Transverse colon (tissue), 4 donors: ENCODE data around the gene DMAP1. TPM values are rescaled to one million over a fixed set of nuclear protein-coding genes. Genes with fewer than 3 reads are reported as not detected.

Experiments used
- DNase-seq: peaks from one replicate; pipeline ENCODE4 v3.0.0-alpha.2; 2019
- H3K27ac ChIP-seq, 4 donors: fragments of 200-600 bp; sonication (generic); 2 replicates each; pipeline ENCODE4 v1.5.1; 2016 to 2018; ENCODE audit warnings: inconsistent platforms in 4 of 4
- H3K27me3 ChIP-seq: fragments of 200-600 bp; sonication (generic); 2 replicates; pipeline ENCODE4 v1.5.1; 2017; ENCODE audit warnings: inconsistent platforms
- H3K36me3 ChIP-seq, 4 donors: fragments of 200-600 bp; sonication (generic); 2 replicates each; pipeline ENCODE4 v1.5.1; 2017 to 2019; ENCODE audit warnings: inconsistent platforms in 4 of 4
- H3K4me1 ChIP-seq, 4 donors: fragments of 200-600 bp; sonication (generic); 2 replicates each; pipeline ENCODE4 v1.5.1; 2017 to 2020; ENCODE audit warnings: inconsistent platforms in 4 of 4
- H3K4me3 ChIP-seq, 4 donors: fragments of 200-600 bp; sonication (generic); 1 replicate in 1 of 4; 2 replicates in 3 of 4; pipeline versions ENCODE4 v1.5.1 to v1.6.1; 2017 to 2019; ENCODE audit warnings: inconsistent platforms in 4 of 4
- H3K9me3 ChIP-seq, 2 donors: fragments of 200-600 bp; sonication (generic); 2 replicates each; pipeline ENCODE4 v1.5.1; 2017 to 2019; ENCODE audit warnings: inconsistent platforms in 2 of 2
- EP300 ChIP-seq: sonication (generic); formaldehyde crosslinking; IDR thresholded peaks from one replicate; pipeline ENCODE4 v1.6.1; 2017; ENCODE audit warnings: antibody characterized with exemption, low read depth
- POLR2A ChIP-seq: fragments of 450-650 bp; IDR thresholded peaks from one replicate; pipeline ENCODE4 v1.6.1; 2016; ENCODE audit warnings: antibody characterized with exemption, mild to moderate bottlenecking, moderate library complexity
- POLR2AphosphoS5 ChIP-seq, 3 donors: sonication (generic); formaldehyde crosslinking; IDR thresholded peaks; one replicate each; pipeline ENCODE4 v1.6.1; 2016; ENCODE audit warnings: antibody characterized with exemption in 3 of 3
- WGBS, 2 donors: methylation state at CpG; one replicate each; pipeline ENCODE4 v1.1.5; 2018; ENCODE audit warnings: low coverage in 1 of 2; 5-methylcytosine and 5-hydroxymethylcytosine counted together
- in situ Hi-C, 4 donors: fragments of 200-750 bp; cut with MboI; loops; one replicate each; pipeline versions ENCODE4 v1.15.0 to v1.15.1; 2017; ENCODE audit warnings: low sequenced_read_pairs in 3 of 4, low pct_ligation_motif_present in 1 of 4, low pct_unique_long_range_greater_than_20kb in 1 of 4
- intact Hi-C: fragments of 100-400 bp; cut with DNase I; formaldehyde crosslinking; loops from one replicate; pipeline ENCODE4 v1.15.1; 2023; ENCODE audit warnings: low total_unique reads
- total RNA-seq, 4 donors: library from RNA; depleted of rRNA; stranded (reverse); fragments of >200 nt; gene quantifications; one replicate each; pipeline ENCODE4 v1.1.0, GENCODE V29; 2016
- TF ChIP-seq, protein P1 (sequence below), 5 experiments: fragments of 200-600 bp in 3 of 5; fragments of 450-650 bp in 2 of 5; sonication (generic) in 3 of 5; IDR thresholded peaks; 1 replicate in 2 of 5; 2 replicates in 3 of 5; pipeline ENCODE4 v1.5.1; 2016 to 2017; ENCODE audit warnings: antibody characterized with exemption in 5 of 5, inconsistent platforms in 3 of 5, mild to moderate bottlenecking in 2 of 5, moderate library complexity in 1 of 5

The DMAP1 gene, protein sequence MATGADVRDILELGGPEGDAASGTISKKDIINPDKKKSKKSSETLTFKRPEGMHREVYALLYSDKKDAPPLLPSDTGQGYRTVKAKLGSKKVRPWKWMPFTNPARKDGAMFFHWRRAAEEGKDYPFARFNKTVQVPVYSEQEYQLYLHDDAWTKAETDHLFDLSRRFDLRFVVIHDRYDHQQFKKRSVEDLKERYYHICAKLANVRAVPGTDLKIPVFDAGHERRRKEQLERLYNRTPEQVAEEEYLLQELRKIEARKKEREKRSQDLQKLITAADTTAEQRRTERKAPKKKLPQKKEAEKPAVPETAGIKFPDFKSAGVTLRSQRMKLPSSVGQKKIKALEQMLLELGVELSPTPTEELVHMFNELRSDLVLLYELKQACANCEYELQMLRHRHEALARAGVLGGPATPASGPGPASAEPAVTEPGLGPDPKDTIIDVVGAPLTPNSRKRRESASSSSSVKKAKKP
- 100 to 1,000 TPM in 2 of 4 donors, 10 to 100 TPM in 2; 57.8 to 130 (median 93.6) TPM for total RNA-seq

DNA sequence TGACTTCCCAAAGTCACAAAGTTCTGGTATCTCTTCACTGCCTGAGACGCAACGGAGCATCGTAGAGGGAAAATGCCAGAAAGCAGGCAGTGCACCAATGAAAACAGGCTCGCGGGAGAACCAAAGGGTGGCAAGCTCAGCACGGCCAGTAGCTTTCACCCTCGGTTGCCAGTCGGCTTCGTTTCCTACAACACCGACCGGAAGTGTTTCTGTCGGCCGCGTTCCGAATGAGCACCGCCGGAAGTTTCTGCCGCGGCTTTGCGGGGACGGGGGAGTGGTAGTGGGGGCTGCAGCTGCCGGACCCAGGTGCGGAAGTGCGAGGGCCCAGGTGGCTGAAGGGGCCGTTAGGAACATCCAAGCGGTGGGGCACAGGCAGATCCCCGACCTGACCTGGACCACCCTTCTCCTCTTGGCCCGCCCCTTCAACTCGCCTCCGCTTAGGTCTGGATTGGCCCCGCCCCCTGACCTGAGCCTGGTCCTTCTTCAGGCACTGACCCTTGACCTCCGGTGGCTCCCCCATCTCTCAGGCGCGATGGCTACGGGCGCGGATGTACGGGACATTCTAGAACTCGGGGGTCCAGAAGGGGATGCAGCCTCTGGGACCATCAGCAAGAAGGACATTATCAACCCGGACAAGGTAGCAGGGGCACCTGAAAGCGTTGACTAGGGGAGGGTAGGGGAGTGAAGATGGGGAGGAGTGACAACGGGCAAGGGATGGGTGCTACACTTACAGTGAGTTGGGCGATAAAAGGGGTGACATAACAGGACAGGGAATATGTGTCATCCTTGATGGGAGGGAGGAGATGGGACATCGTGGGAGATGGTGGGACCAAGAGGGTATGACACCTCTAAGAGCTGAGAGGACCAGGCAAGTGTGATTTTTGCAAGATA is at the start of gene DMAP1:
DMAP1 (plus strand) TSS at position 250 of the 891 bp plus-strand sequence; CDS start at position 533, 283 bp downstream.
- WGBS, 2 donors = 1 to 5% methylated on average over 6 to 44 of the region's 44 CpGs
- no peaks in the 10 kb centered on the region for H3K9me3 ChIP-seq
- H3K27me3 ChIP-seq = no peaks in the 10 kb centered on the region
- intact Hi-C loops = no loop called here
- peak; percentile 87 for DNase-seq
- peak; percentile 29 to 34 (median 32) for TF ChIP-seq POLR2AphosphoS5 (IDR thresholded peaks at IDR 0.05)
- no peak for TF ChIP-seq EP300
- TF ChIP-seq, protein P1, sequence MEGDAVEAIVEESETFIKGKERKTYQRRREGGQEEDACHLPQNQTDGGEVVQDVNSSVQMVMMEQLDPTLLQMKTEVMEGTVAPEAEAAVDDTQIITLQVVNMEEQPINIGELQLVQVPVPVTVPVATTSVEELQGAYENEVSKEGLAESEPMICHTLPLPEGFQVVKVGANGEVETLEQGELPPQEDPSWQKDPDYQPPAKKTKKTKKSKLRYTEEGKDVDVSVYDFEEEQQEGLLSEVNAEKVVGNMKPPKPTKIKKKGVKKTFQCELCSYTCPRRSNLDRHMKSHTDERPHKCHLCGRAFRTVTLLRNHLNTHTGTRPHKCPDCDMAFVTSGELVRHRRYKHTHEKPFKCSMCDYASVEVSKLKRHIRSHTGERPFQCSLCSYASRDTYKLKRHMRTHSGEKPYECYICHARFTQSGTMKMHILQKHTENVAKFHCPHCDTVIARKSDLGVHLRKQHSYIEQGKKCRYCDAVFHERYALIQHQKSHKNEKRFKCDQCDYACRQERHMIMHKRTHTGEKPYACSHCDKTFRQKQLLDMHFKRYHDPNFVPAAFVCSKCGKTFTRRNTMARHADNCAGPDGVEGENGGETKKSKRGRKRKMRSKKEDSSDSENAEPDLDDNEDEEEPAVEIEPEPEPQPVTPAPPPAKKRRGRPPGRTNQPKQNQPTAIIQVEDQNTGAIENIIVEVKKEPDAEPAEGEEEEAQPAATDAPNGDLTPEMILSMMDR (IDR thresholded peaks at IDR 0.05) = peak in 2 of 5 experiments; percentile 23 to 34
- peak within 1 kb of the TSS; percentile 70 to 88 (median 84) for H3K27ac ChIP-seq
- in situ Hi-C loops = loop anchor here (10.0 to 25.0 kb wide), 4 partner anchors 99 to 374 kb away; no protein-coding TSS in a partner anchor
- H3K4me1 ChIP-seq = peaks cover 5 to 22% (median 21%) of the 10 kb centered on the region in 4 donors
- H3K36me3 ChIP-seq = no peaks in the 10 kb centered on the region
- H3K4me3 ChIP-seq = peak within 1 kb of the TSS; percentile 66 to 88 (median 80)

DNA sequence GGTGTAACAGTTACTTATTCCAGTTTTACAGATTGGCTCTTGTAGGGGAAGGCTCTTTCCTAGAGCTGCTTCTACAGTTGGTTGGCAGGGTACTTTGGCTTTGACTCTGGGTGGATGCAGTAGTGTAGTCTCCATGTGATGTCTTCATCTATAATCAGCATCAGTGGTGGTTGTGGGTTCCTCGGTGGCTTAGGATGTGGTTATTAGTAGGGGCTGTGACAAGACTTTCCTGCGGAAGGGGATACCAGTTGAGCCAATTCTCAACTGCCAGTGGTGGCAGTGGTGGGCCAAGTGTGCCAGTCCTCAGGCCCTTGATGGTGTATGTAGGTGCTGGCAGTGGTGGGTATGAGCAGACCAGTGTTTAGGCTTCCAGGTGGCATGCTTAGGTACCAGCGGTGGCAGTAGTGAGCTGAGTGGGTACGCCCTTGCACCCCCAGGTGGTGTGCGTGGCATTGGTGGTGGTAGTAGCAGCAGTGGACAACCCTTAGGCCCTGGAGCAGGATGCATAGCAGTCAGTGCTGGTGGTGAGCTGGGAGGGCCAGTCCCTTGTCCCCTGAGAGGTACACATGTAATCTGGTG is 44.7 kb upstream of the DMAP1 start:
- TF ChIP-seq POLR2A (no peak), POLR2AphosphoS5 (IDR thresholded peaks at IDR 0.05) (no peak), EP300 (no peak)
- TF ChIP-seq, protein P1 (IDR thresholded peaks at IDR 0.05) = no peak
- 81% methylated on average over 5 of the region's 5 CpGs; no CpG with 5 or more reads in 1 of the 2 donors for WGBS, 2 donors
- intact Hi-C loops = no loop called here

DNA sequence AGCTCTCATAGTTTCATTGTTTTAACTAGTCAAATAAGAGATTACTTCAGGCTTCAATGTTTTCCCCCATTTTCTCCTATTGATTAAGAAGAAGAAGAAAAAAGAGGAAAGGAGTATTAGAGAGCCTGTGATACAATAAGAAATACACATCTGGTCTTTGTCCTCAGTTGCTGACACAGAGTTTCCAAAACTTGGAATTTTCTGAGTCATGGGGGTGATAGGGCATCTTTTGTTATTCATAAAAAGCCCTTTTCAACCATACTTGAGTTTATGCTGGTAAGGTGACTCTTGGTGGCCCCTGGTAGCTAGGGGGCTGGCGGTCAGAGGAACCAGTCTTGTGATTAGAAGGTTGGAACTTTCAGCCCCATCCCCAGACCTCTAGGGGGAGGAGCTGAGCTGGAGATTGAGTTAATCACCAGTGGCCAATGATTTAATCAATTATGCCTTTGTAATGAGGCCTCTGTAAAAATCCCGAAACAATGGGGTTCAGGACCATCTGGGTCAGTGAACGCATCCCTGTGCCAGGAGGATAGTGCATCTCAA is 42.9 kb upstream of the DMAP1 start:
- H3K27me3 ChIP-seq = peaks cover 5% of the 10 kb centered on the region
- no peak overlapping the region for H3K4me3 ChIP-seq
- in situ Hi-C loops (no loop called here), intact Hi-C loops (no loop called here)
- no peak for DNase-seq
- H3K27ac ChIP-seq = no peak overlapping the region
- TF ChIP-seq, protein P1 (IDR thresholded peaks at IDR 0.05) = no peak
- no peak for TF ChIP-seq POLR2AphosphoS5 (IDR thresholded peaks at IDR 0.05)
- no peak for TF ChIP-seq POLR2A
- no peak for TF ChIP-seq EP300
- no peaks in the 10 kb centered on the region for H3K9me3 ChIP-seq
- 96% methylated on average over 3 of the region's 3 CpGs; no CpG with 5 or more reads in 1 of the 2 donors for WGBS, 2 donors
- H3K4me1 ChIP-seq = no peaks in the 10 kb centered on the region
- no peaks in the 10 kb centered on the region for H3K36me3 ChIP-seq

More for the DNA sequence above, 44.7 kb upstream of the DMAP1 start:
- no peak for DNase-seq
- in situ Hi-C loops = no loop called here
- no peaks in the 10 kb centered on the region for H3K36me3 ChIP-seq
- no peak overlapping the region for H3K4me3 ChIP-seq
- no peak overlapping the region for H3K27ac ChIP-seq
- no peaks in the 10 kb centered on the region for H3K4me1 ChIP-seq
- H3K9me3 ChIP-seq = no peaks in the 10 kb centered on the region
- peaks cover 5% of the 10 kb centered on the region for H3K27me3 ChIP-seq
